ENCODE measurements around the gene TCEANC2. TPM values are rescaled to one million over a fixed set of nuclear protein-coding genes. Genes with fewer than 3 reads are reported as not detected.

TCEANC2 gene
- total RNA-seq, 1 experiment from 2014 or later = 1.9 TPM

DNA sequence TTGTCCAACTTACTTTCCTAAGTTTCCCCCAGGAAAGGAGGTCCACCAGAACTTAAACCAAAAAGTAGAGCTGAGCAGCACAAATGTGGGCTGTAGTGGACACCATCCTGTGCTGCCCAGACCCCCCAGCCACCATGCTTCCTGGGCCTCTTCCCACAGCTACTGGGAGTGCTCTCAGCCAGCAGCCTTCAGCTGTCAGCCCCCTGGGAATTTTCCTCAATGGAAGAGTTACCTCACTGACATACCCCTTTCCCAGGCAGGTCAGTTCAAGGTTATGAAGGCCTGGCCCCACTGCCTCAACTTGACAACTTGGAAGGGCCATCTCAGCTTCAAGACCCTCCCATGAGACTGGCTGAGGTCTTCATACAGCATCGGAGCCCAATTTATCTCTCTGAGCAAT lies 51.7 kb downstream of the TCEANC2 start:
- H3K9me3 Mint-ChIP-seq (ENCODE audit: unreplicated experiment) = no peaks in the 10 kb centered on the region
- BruUV-seq (replicated peaks) = no TSS peak
- Histone ChIP-seq H3K27me3 (replicated peaks; ENCODE audit: control insufficient read depth, insufficient read depth, low read length) (no peaks in the 10 kb centered on the region), H3K36me3 (ENCODE audit: control insufficient read depth, insufficient read depth, low read length) (no peaks in the 10 kb centered on the region), H3K9me3 (no peaks in the 10 kb centered on the region), H3K4me1 (no peaks in the 10 kb centered on the region), H3K4me3 (ENCODE audit: low read depth, low read length) (no peak overlapping the region)
- DNase-seq = no peak
- TF ChIP-seq, protein P1, sequence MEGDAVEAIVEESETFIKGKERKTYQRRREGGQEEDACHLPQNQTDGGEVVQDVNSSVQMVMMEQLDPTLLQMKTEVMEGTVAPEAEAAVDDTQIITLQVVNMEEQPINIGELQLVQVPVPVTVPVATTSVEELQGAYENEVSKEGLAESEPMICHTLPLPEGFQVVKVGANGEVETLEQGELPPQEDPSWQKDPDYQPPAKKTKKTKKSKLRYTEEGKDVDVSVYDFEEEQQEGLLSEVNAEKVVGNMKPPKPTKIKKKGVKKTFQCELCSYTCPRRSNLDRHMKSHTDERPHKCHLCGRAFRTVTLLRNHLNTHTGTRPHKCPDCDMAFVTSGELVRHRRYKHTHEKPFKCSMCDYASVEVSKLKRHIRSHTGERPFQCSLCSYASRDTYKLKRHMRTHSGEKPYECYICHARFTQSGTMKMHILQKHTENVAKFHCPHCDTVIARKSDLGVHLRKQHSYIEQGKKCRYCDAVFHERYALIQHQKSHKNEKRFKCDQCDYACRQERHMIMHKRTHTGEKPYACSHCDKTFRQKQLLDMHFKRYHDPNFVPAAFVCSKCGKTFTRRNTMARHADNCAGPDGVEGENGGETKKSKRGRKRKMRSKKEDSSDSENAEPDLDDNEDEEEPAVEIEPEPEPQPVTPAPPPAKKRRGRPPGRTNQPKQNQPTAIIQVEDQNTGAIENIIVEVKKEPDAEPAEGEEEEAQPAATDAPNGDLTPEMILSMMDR (IDR thresholded peaks at IDR 0.05; ENCODE audit: insufficient read depth in 1 of 2, low read depth in 1 of 2, low read length in 1 of 2, severe bottlenecking in 1 of 2, unreplicated experiment in 1 of 2) = no peak
- POLR2A ChIA-PET = no interaction called here
- H3K4me1 Mint-ChIP-seq (ENCODE audit: low read depth, unreplicated experiment) = peaks cover 6% of the 10 kb centered on the region
- intact Hi-C loops (cut with micrococcal nuclease; ENCODE audit: unreplicated experiment) = no loop called here
- no peaks in the 10 kb centered on the region for H3K27me3 Mint-ChIP-seq (ENCODE audit: insufficient read depth, unreplicated experiment)
- H3K27ac Mint-ChIP-seq (ENCODE audit: unreplicated experiment) = no peak overlapping the region
- no peak overlapping the region for H3K4me3 Mint-ChIP-seq (ENCODE audit: unreplicated experiment)
- no peaks in the 10 kb centered on the region for H3K36me3 Mint-ChIP-seq (ENCODE audit: insufficient read depth, unreplicated experiment)
- CTCF ChIA-PET = no interaction called here

DNA sequence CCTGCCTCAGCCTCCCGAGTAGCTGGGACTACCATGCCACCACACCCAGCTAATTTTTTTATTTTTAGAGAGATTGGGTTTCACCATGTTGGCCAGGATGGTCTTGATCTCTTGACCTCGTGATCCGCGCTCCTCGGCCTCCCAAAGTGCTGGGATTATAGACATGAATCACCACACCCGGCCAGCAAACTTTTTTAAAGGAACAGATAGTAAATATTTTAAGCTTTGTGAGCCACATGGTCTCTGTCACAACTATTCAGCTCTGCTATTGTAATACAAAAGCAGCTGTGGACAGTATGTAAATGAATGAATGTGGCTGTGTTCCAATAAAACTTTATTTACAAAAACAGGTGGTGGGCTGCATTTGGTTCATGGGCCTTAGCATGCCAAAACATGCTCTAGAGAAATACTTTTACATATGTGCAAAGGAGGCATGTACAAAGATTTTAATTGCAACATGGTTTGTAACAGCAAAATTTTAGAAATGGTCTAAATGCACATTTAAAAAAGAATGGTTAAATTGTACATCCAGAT lies 52.4 kb downstream of the TCEANC2 start:
- no peaks in the 10 kb centered on the region for H3K27me3 Mint-ChIP-seq (ENCODE audit: insufficient read depth, unreplicated experiment)
- no peaks in the 10 kb centered on the region for H3K9me3 Mint-ChIP-seq (ENCODE audit: unreplicated experiment)
- H3K9me3 ChIP-seq = no peaks in the 10 kb centered on the region
- H3K27me3 ChIP-seq (replicated peaks; ENCODE audit: control insufficient read depth, insufficient read depth, low read length) = no peaks in the 10 kb centered on the region
- TF ChIP-seq, protein P1 (IDR thresholded peaks at IDR 0.05; ENCODE audit: insufficient read depth in 1 of 2, low read depth in 1 of 2, low read length in 1 of 2, severe bottlenecking in 1 of 2, unreplicated experiment in 1 of 2) = no peak
- no TSS peak for BruUV-seq (replicated peaks)
- no peaks in the 10 kb centered on the region for H3K4me1 Mint-ChIP-seq (ENCODE audit: low read depth, unreplicated experiment)
- H3K27ac Mint-ChIP-seq (ENCODE audit: unreplicated experiment) = no peak overlapping the region
- ChIA-PET CTCF (no interaction called here), POLR2A (no interaction called here)
- no peaks in the 10 kb centered on the region for H3K36me3 Mint-ChIP-seq (ENCODE audit: insufficient read depth, unreplicated experiment)
- no peak overlapping the region for H3K4me3 Mint-ChIP-seq (ENCODE audit: unreplicated experiment)
- no peaks in the 10 kb centered on the region for H3K36me3 ChIP-seq (ENCODE audit: control insufficient read depth, insufficient read depth, low read length)
- H3K4me3 ChIP-seq (ENCODE audit: low read depth, low read length) = no peak overlapping the region
- no peak for DNase-seq
- no peaks in the 10 kb centered on the region for H3K4me1 ChIP-seq
- intact Hi-C loops (cut with micrococcal nuclease; ENCODE audit: unreplicated experiment) = no loop called here

DNA sequence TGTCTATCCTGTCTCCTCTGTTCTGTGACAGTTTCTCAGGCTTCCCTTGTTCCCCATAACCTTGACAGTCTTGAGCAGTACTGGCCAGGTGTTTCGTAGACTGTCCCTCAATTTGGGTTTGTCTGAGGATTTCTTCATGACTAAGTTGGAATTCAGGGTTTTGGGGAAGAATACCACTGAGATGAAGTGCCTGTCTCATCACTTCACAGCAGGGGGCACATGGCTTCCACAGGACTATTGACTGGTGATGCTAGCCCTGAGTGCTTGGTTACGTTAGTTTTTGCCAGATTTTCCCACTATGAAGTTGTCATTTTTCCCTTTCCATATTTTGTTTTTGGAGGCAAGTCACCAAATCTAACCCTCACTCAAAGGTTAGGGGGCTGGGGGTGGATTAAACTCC lies 53.7 kb downstream of the TCEANC2 start:
- Mint-ChIP-seq H3K36me3 (ENCODE audit: insufficient read depth, unreplicated experiment) (no peaks in the 10 kb centered on the region), H3K4me3 (ENCODE audit: unreplicated experiment) (no peak overlapping the region), H3K4me1 (ENCODE audit: low read depth, unreplicated experiment) (no peaks in the 10 kb centered on the region), H3K27ac (ENCODE audit: unreplicated experiment) (no peak overlapping the region), H3K9me3 (ENCODE audit: unreplicated experiment) (no peaks in the 10 kb centered on the region), H3K27me3 (ENCODE audit: insufficient read depth, unreplicated experiment) (no peaks in the 10 kb centered on the region)
- ChIA-PET CTCF (no interaction called here), POLR2A (no interaction called here)
- Histone ChIP-seq H3K27me3 (replicated peaks; ENCODE audit: control insufficient read depth, insufficient read depth, low read length) (no peaks in the 10 kb centered on the region), H3K4me1 (no peaks in the 10 kb centered on the region), H3K36me3 (ENCODE audit: control insufficient read depth, insufficient read depth, low read length) (no peaks in the 10 kb centered on the region), H3K4me3 (ENCODE audit: low read depth, low read length) (no peak overlapping the region), H3K9me3 (no peaks in the 10 kb centered on the region)
- no peak for DNase-seq
- TF ChIP-seq, protein P1 (IDR thresholded peaks at IDR 0.05; ENCODE audit: insufficient read depth in 1 of 2, low read depth in 1 of 2, low read length in 1 of 2, severe bottlenecking in 1 of 2, unreplicated experiment in 1 of 2) = peak in 1 of 2 experiments; percentile 17
- intact Hi-C loops (cut with micrococcal nuclease; ENCODE audit: unreplicated experiment) = no loop called here
- BruUV-seq (replicated peaks) = no TSS peak

Measured in Caco-2 (cell line).